Smooth muscle cell (in vitro differentiated cells): ENCODE data around the gene ANKRD7. TPM values are rescaled to one million over a fixed set of nuclear protein-coding genes. Genes with fewer than 3 reads are reported as not detected.

ENCODE experiments used
- DNase-seq: peaks from one replicate; lab custom pipeline; 2025; ENCODE audit not compliant: unreplicated experiment; lab: John Stamatoyannopoulos, UW
- H2AFZ ChIP-seq: fragments of 200-600 bp; sonication (generic); 2 replicates; pipeline ENCODE4 v1.6.0; 2016; ENCODE audit warnings: antibody characterized with exemption, low read depth, mild to moderate bottlenecking
- H3F3A ChIP-seq: fragments of 200-600 bp; sonication (generic); 2 replicates; pipeline ENCODE4 v1.6.0; 2017; ENCODE audit warnings: antibody characterized with exemption, low read depth
- H3K27ac ChIP-seq: fragments of 200-600 bp; sonication (generic); 2 replicates; pipeline ENCODE4 v1.5.1; 2016; ENCODE audit warnings: low read depth, mild to moderate bottlenecking
- H3K27me3 ChIP-seq: fragments of 200-600 bp; sonication (generic); 2 replicates; pipeline ENCODE4 v1.6.1; 2016; ENCODE audit warnings: low read depth, mild to moderate bottlenecking
- H3K36me3 ChIP-seq: fragments of 200-600 bp; sonication (generic); 2 replicates; pipeline ENCODE4 v1.5.1; 2016; ENCODE audit warnings: low read depth
- H3K4me1 ChIP-seq: fragments of 200-600 bp; sonication (generic); 2 replicates; pipeline ENCODE4 v1.5.1; 2016; ENCODE audit warnings: low read depth
- H3K4me2 ChIP-seq: fragments of 200-600 bp; sonication (generic); 2 replicates; pipeline ENCODE4 v1.6.0; 2016; ENCODE audit warnings: mild to moderate bottlenecking
- H3K4me3 ChIP-seq: fragments of 200-600 bp; sonication (generic); 2 replicates; pipeline ENCODE4 v1.5.1; 2016; ENCODE audit warnings: mild to moderate bottlenecking
- H3K79me2 ChIP-seq: fragments of 200-600 bp; sonication (generic); 2 replicates; pipeline ENCODE4 v1.6.0; 2016; ENCODE audit warnings: low read depth, mild to moderate bottlenecking
- H3K9ac ChIP-seq: fragments of 200-600 bp; sonication (generic); 2 replicates; pipeline ENCODE4 v1.6.0; 2016; ENCODE audit warnings: low read depth
- H3K9me3 ChIP-seq: fragments of 200-600 bp; sonication (generic); replicated peaks from 2 replicates; pipeline ENCODE4 v1.5.1; 2016; ENCODE audit warnings: low read depth
- H4K20me1 ChIP-seq: fragments of 200-600 bp; sonication (generic); 2 replicates; pipeline ENCODE4 v1.6.0; 2016; ENCODE audit warnings: low read depth
- CTCF ChIP-seq: fragments of 200-600 bp; sonication (generic); IDR thresholded peaks from 2 replicates; pipeline ENCODE4 v1.5.1; 2017; ENCODE audit warnings: borderline replicate concordance, mild to moderate bottlenecking, antibody characterized with exemption; ENCODE audit not compliant: insufficient read depth, poor library complexity, severe bottlenecking
- WGBS: methylation state at CpG from one replicate; pipeline ENCODE4 v1.1.7; 2016; ENCODE audit warnings: low lambda C conversion rate; 5-methylcytosine and 5-hydroxymethylcytosine counted together
- polyA plus RNA-seq: library from polyadenylated mRNA; unstranded; fragments of >200 nt; fragmentation: Nextera tagmentation; extraction: Ambion mirVana; gene quantifications from 2 replicates; pipeline ENCODE4 v1.2.1, GENCODE V29; 2016
- total RNA-seq: library from RNA; depleted of rRNA; stranded (reverse); fragments of >200 nt; gene quantifications from 2 replicates; pipeline ENCODE4 v1.2.3, GENCODE V29; 2014

Gene ANKRD7
- total and polyA plus RNA-seq, 2 experiments from 2014 or later: 0.34 TPM; not detected in 1

GRCh38 chr7:118259115-118259514 is 34.6 kb downstream of the ANKRD7 start:
- no peak overlapping the region for H2AFZ ChIP-seq
- no peak overlapping the region for H3K4me3 ChIP-seq
- H4K20me1 ChIP-seq: no peaks in the 10 kb centered on the region
- no peak for DNase-seq
- H3K9me3 ChIP-seq: no peaks in the 10 kb centered on the region
- H3K27ac ChIP-seq: no peak overlapping the region
- 96% methylated on average over 2 of the region's 2 CpGs for WGBS
- H3K4me2 ChIP-seq: no peak overlapping the region
- no peaks in the 10 kb centered on the region for H3K36me3 ChIP-seq
- no peak overlapping the region for H3K9ac ChIP-seq
- no peaks in the 10 kb centered on the region for H3K4me1 ChIP-seq
- peak; percentile 32 for TF ChIP-seq CTCF
- no peaks in the 10 kb centered on the region for H3K27me3 ChIP-seq
- no peaks in the 10 kb centered on the region for H3F3A ChIP-seq
- H3K79me2 ChIP-seq: no peaks in the 10 kb centered on the region

- H2AFZ ChIP-seq: peak overlapping the region; percentile 32
- H4K20me1 ChIP-seq: no peaks in the 10 kb centered on the region
- TF ChIP-seq CTCF: no peak
- H3K36me3 ChIP-seq: no peaks in the 10 kb centered on the region
- no peaks in the 10 kb centered on the region for H3K4me1 ChIP-seq
- H3K9ac ChIP-seq: no peak overlapping the region
- H3K4me3 ChIP-seq: no peak overlapping the region
- no peaks in the 10 kb centered on the region for H3F3A ChIP-seq
- H3K27me3 ChIP-seq: no peaks in the 10 kb centered on the region
- H3K9me3 ChIP-seq: no peaks in the 10 kb centered on the region
- H3K27ac ChIP-seq: no peak overlapping the region
- no peaks in the 10 kb centered on the region for H3K79me2 ChIP-seq
- DNase-seq: no peak
- H3K4me2 ChIP-seq: no peak overlapping the region
Measured at GRCh38 chr7:118264836-118265235, 40.3 kb downstream of the ANKRD7 start.

- H3K79me2 ChIP-seq: no peaks in the 10 kb centered on the region
- no peaks in the 10 kb centered on the region for H3K9me3 ChIP-seq
- H3K9ac ChIP-seq: no peak overlapping the region
- H2AFZ ChIP-seq: no peak overlapping the region
- DNase-seq: no peak
- no peak for TF ChIP-seq CTCF
- H3K4me2 ChIP-seq: no peak overlapping the region
- H3K4me1 ChIP-seq: no peaks in the 10 kb centered on the region
- H3K4me3 ChIP-seq: no peak overlapping the region
- no peaks in the 10 kb centered on the region for H3K36me3 ChIP-seq
- H3F3A ChIP-seq: no peaks in the 10 kb centered on the region
- peaks cover 11% of the 10 kb centered on the region for H3K27me3 ChIP-seq
- WGBS: 85% methylated on average over 2 of the region's 2 CpGs
- H3K27ac ChIP-seq: no peak overlapping the region
- no peaks in the 10 kb centered on the region for H4K20me1 ChIP-seq
Measured at GRCh38 chr7:118280319-118281012, 56.0 kb downstream of the ANKRD7 start.

GRCh38 chr7:118281196-118281595 is 56.7 kb downstream of the ANKRD7 start:
- Histone ChIP-seq H3K9ac (no peak overlapping the region), H3K27me3 (peaks cover 11% of the 10 kb centered on the region), H3K79me2 (no peaks in the 10 kb centered on the region), H3F3A (no peaks in the 10 kb centered on the region), H3K4me1 (no peaks in the 10 kb centered on the region), H3K27ac (no peak overlapping the region), H3K36me3 (no peaks in the 10 kb centered on the region), H3K4me2 (no peak overlapping the region), H2AFZ (no peak overlapping the region), H4K20me1 (no peaks in the 10 kb centered on the region), H3K9me3 (no peaks in the 10 kb centered on the region), H3K4me3 (no peak overlapping the region)
- no peak for DNase-seq
- TF ChIP-seq CTCF: no peak
- 65% methylated on average over 3 of the region's 3 CpGs for WGBS
